ENCODE results near the gene LRRC3C.

LRRC3C gene

DNA sequence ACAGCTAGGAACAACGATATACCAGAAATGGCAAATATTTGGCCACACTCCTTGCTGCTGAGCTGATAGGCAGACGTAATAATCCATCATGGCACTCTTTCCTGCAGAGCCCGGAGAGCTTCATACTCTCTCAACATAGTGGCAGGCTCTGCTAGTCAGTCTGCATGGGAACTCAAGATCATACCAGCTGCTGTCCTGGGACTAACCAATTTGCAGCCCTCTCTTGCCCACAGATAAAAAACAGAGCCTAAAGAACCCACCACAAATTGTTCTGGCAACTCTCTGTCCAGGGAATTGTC lies 22.6 kb upstream of the LRRC3C start:
- no peak overlapping the region for H3K4me3 ChIP-seq (ENCODE audit: low read depth in 1 of 2, low read length in 2 of 2)
- no peak overlapping the region for H3K27ac ChIP-seq (ENCODE audit: low read depth, low read length)
- no peak overlapping the region for H3K9ac ChIP-seq (ENCODE audit: low read depth in 1 of 2, low read length in 2 of 2)
- no peaks in the 10 kb centered on the region for H3K27me3 ChIP-seq (ENCODE audit: control insufficient read depth in 1 of 2, insufficient read depth in 2 of 2, low read length in 2 of 2)
- H3K36me3 ChIP-seq (ENCODE audit: control insufficient read depth in 1 of 2, insufficient read depth in 2 of 2, low read length in 2 of 2), result peaks cover 32 to 55% of the 10 kb centered on the region in 2 donors
- H3K9me3 ChIP-seq (ENCODE audit: control insufficient read depth in 1 of 2, low read length in 2 of 2), result no peaks in the 10 kb centered on the region
- H3K4me1 ChIP-seq (ENCODE audit: control insufficient read depth in 1 of 2, insufficient read depth in 2 of 2, low read length in 2 of 2), result no peaks in the 10 kb centered on the region

DNA sequence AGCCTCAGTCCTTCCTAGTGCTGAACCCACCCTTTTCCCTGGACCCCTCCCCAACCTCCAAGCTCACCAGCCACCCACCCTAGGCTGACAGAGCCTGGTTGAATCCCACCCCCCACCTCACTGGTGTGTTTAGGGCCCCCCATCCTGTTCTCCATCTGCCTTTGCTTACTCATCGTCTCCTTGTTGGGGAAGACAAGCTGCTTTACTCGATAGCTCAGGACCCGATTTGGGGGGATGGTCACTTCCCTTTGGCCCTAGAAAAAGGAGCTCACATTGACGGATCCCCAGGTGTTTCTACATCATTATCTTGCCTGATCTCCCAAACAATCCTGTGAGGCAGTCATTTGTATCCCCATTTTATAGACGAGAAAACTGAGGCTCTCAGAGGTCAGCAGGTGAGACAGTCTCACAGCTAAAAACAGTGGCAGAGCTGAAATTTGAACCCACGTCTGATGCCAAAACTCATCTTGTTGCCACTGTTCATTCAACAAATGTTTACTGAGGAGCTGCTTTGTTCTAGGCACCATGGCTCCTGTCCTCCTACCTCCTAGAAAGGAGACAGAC lies 18.7 kb upstream of the LRRC3C start:
- no peak overlapping the region for H3K9ac ChIP-seq (ENCODE audit: low read depth in 1 of 2, low read length in 2 of 2)
- no peaks in the 10 kb centered on the region for H3K4me1 ChIP-seq (ENCODE audit: control insufficient read depth in 1 of 2, insufficient read depth in 2 of 2, low read length in 2 of 2)
- H3K9me3 ChIP-seq (ENCODE audit: control insufficient read depth in 1 of 2, low read length in 2 of 2), result no peaks in the 10 kb centered on the region
- no peak overlapping the region for H3K4me3 ChIP-seq (ENCODE audit: low read depth in 1 of 2, low read length in 2 of 2)
- no peaks in the 10 kb centered on the region for H3K27me3 ChIP-seq (ENCODE audit: control insufficient read depth in 1 of 2, insufficient read depth in 2 of 2, low read length in 2 of 2)
- H3K36me3 ChIP-seq (ENCODE audit: control insufficient read depth in 1 of 2, insufficient read depth in 2 of 2, low read length in 2 of 2), result peaks cover 31 to 79% of the 10 kb centered on the region in 2 donors
- no peak overlapping the region for H3K27ac ChIP-seq (ENCODE audit: low read depth, low read length)

DNA sequence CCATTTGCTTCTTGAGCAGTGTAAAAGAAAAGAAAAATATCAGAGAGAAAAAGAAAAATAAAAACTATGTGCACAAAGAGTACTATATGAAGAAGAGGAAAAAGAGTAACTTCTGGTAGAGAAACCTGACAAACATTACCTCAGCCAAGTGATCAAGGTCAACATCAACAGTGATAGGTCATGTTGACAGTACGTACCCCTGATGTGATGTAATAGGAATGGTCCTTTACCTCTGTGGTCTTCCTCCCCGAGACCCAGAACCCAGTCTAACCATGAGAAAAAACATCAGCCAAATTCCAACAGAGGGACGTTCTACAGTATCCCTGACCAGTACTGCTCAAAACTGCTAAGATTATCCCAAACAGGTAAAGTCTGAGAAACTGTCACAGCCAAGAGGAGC lies 13.5 kb upstream of the LRRC3C start:
- no peaks in the 10 kb centered on the region for H3K9me3 ChIP-seq (ENCODE audit: control insufficient read depth in 1 of 2, low read length in 2 of 2)
- peaks cover 17 to 45% of the 10 kb centered on the region in 2 donors for H3K36me3 ChIP-seq (ENCODE audit: control insufficient read depth in 1 of 2, insufficient read depth in 2 of 2, low read length in 2 of 2)
- no peak overlapping the region for H3K9ac ChIP-seq (ENCODE audit: low read depth in 1 of 2, low read length in 2 of 2)
- H3K27ac ChIP-seq (ENCODE audit: low read depth, low read length), result no peak overlapping the region
- peaks cover 8 to 19% of the 10 kb centered on the region in 2 donors for H3K4me1 ChIP-seq (ENCODE audit: control insufficient read depth in 1 of 2, insufficient read depth in 2 of 2, low read length in 2 of 2)
- no peaks in the 10 kb centered on the region for H3K27me3 ChIP-seq (ENCODE audit: control insufficient read depth in 1 of 2, insufficient read depth in 2 of 2, low read length in 2 of 2)
- no peak overlapping the region for H3K4me3 ChIP-seq (ENCODE audit: low read depth in 1 of 2, low read length in 2 of 2)

DNA sequence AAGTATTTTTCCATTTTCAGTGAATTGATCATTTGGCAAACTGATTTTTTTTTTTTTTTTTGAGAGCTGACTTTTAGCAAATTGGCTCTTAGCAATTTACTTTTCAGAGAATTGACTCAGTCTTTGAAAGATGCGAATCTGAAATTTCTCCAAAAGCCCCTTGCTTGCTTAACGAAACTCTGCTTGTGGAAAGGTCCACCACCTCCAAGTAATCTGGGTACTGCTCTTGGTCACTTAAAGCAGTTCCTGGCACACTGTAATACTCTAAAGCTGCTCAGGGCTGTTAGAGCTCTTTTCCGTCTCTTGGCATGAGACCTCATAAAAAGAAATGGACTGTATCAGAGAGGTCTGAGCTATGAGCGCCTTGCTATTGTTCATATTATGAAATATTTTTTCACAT lies 12.0 kb upstream of the LRRC3C start:
- H3K4me3 ChIP-seq (ENCODE audit: low read depth in 1 of 2, low read length in 2 of 2), result peak overlapping the region in 1 of 2 donors; percentile 41
- H3K9me3 ChIP-seq (ENCODE audit: control insufficient read depth in 1 of 2, low read length in 2 of 2), result no peaks in the 10 kb centered on the region
- no peak overlapping the region for H3K27ac ChIP-seq (ENCODE audit: low read depth, low read length)
- peaks cover 10 to 40% of the 10 kb centered on the region in 2 donors for H3K36me3 ChIP-seq (ENCODE audit: control insufficient read depth in 1 of 2, insufficient read depth in 2 of 2, low read length in 2 of 2)
- peak overlapping the region in 1 of 2 donors; percentile 5 for H3K9ac ChIP-seq (ENCODE audit: low read depth in 1 of 2, low read length in 2 of 2)
- peaks cover 18 to 26% of the 10 kb centered on the region in 2 donors for H3K4me1 ChIP-seq (ENCODE audit: control insufficient read depth in 1 of 2, insufficient read depth in 2 of 2, low read length in 2 of 2)
- H3K27me3 ChIP-seq (ENCODE audit: control insufficient read depth in 1 of 2, insufficient read depth in 2 of 2, low read length in 2 of 2), result no peaks in the 10 kb centered on the region

DNA sequence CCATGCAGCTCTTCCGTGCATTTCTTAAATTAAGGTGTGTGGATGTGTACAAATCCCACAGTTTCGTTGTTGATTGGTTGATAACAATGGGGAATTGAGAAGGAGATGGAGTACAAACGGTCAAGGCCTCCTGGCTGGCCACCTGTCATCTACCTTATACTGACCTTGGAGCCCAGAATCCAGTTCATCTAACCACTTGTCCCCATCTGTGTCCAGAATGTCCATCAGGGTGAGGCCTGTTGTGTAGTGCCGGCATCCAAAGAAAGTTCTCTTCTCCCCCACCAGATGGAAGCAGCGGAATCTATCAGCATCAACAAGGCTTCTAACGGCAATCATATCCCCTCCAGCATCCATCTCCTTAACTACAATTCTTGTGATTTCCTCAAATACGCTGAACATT lies 10.6 kb upstream of the LRRC3C start:
- Histone ChIP-seq H3K4me1 (ENCODE audit: control insufficient read depth in 1 of 2, insufficient read depth in 2 of 2, low read length in 2 of 2) (peaks cover 29 to 35% of the 10 kb centered on the region in 2 donors), H3K27me3 (ENCODE audit: control insufficient read depth in 1 of 2, insufficient read depth in 2 of 2, low read length in 2 of 2) (no peaks in the 10 kb centered on the region), H3K36me3 (ENCODE audit: control insufficient read depth in 1 of 2, insufficient read depth in 2 of 2, low read length in 2 of 2) (peaks cover 9 to 39% of the 10 kb centered on the region in 2 donors)

DNA sequence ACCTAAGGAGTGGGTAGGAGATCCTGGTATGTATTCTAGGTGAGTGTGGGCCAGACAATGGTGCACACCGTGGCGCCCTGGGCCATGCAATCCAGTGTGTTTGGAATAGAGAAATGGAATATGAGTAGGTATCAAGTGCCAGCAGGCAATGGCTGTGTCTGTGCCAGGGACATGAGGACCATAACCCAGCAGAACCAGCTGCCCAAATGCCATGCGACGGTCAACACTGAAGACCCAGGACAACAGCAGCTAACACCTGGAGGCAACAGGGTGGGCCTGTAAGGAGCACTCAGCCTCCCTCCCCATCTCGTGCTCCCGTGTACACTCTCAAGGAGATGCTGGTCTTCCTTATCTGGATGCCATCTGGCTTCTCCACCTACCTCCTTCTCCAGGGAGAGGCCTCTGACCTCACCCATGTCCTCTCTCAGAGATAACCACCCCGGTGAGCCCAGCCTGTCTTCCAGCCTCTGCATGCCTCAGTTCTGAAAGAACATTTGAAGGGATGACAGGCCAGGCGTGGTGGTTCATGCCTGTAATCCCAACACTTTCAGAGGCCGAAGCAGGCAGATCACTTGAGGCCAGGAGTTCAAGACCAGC lies 8.3 kb upstream of the LRRC3C start:
- Histone ChIP-seq H3K27ac (ENCODE audit: low read depth, low read length) (no peak overlapping the region), H3K9me3 (ENCODE audit: control insufficient read depth in 1 of 2, low read length in 2 of 2) (no peaks in the 10 kb centered on the region), H3K4me1 (ENCODE audit: control insufficient read depth in 1 of 2, insufficient read depth in 2 of 2, low read length in 2 of 2) (peaks cover 35 to 41% of the 10 kb centered on the region in 2 donors), H3K36me3 (ENCODE audit: control insufficient read depth in 1 of 2, insufficient read depth in 2 of 2, low read length in 2 of 2) (peaks cover 26 to 47% of the 10 kb centered on the region in 2 donors), H3K27me3 (ENCODE audit: control insufficient read depth in 1 of 2, insufficient read depth in 2 of 2, low read length in 2 of 2) (no peaks in the 10 kb centered on the region), H3K9ac (ENCODE audit: low read depth in 1 of 2, low read length in 2 of 2) (no peak overlapping the region), H3K4me3 (ENCODE audit: low read depth in 1 of 2, low read length in 2 of 2) (no peak overlapping the region)

More for the DNA sequence above, 10.6 kb upstream of the LRRC3C start:
- Histone ChIP-seq H3K27ac (ENCODE audit: low read depth, low read length) (no peak overlapping the region), H3K9ac (ENCODE audit: low read depth in 1 of 2, low read length in 2 of 2) (peak overlapping the region in 1 of 2 donors; percentile 12), H3K9me3 (ENCODE audit: control insufficient read depth in 1 of 2, low read length in 2 of 2) (no peaks in the 10 kb centered on the region), H3K4me3 (ENCODE audit: low read depth in 1 of 2, low read length in 2 of 2) (peak overlapping the region; percentile 66 to 80)

DNA sequence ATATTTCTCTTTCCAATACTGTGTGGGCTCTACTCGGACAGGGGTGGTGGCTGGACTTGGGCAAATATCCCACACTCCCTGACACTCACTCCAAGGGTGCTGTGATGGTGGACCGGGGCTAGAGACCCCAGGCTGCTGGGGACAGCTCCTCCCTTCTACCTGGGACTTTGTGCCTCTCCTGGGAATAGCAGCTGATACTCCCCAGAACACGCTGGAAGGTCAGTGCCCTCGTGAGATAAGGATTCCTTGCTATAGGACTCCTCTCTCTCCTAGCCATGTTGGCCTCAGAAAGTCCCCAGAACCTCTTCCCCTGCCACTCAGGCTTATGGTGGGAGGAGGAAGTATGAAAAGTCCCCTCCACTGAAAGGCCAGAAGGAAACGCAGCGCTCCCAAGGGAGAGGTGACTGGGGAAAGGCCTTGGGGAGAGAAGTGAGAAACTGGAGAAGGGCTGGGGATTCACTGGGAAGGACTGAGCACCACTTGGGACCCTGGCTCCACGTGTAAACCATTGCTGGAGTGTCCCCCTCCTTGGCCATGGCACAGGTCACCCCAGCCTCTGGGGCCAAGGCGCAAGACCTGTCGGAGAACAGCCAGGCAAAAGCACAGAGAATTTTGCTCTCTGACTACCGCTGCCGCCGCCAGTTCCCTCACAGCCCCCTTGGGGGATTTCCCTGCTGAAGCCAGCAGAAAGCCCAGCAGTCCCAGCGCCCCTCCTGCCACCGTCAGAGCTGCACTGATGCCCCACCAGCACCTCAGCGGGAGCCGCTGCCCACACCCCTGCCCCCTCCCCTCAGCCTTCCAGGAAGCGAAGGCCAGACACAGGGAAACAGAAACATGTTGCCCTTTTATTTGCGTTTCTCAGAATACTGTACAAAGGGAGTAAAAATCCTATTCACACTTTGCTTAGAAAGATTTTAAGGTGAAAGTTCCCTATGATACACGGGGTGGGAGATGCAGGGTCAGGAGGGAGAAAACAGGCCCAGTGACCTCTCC lies 7.0 kb upstream of the LRRC3C start:
- H3K4me1 ChIP-seq (ENCODE audit: control insufficient read depth in 1 of 2, insufficient read depth in 2 of 2, low read length in 2 of 2), result peaks cover 43 to 55% of the 10 kb centered on the region in 2 donors
- no peak overlapping the region for H3K27ac ChIP-seq (ENCODE audit: low read depth, low read length)
- no peaks in the 10 kb centered on the region for H3K27me3 ChIP-seq (ENCODE audit: control insufficient read depth in 1 of 2, insufficient read depth in 2 of 2, low read length in 2 of 2)
- no peaks in the 10 kb centered on the region for H3K9me3 ChIP-seq (ENCODE audit: control insufficient read depth in 1 of 2, low read length in 2 of 2)
- H3K9ac ChIP-seq (ENCODE audit: low read depth in 1 of 2, low read length in 2 of 2), result no peak overlapping the region
- H3K4me3 ChIP-seq (ENCODE audit: low read depth in 1 of 2, low read length in 2 of 2), result no peak overlapping the region
- peaks cover 25 to 46% of the 10 kb centered on the region in 2 donors for H3K36me3 ChIP-seq (ENCODE audit: control insufficient read depth in 1 of 2, insufficient read depth in 2 of 2, low read length in 2 of 2)

DNA sequence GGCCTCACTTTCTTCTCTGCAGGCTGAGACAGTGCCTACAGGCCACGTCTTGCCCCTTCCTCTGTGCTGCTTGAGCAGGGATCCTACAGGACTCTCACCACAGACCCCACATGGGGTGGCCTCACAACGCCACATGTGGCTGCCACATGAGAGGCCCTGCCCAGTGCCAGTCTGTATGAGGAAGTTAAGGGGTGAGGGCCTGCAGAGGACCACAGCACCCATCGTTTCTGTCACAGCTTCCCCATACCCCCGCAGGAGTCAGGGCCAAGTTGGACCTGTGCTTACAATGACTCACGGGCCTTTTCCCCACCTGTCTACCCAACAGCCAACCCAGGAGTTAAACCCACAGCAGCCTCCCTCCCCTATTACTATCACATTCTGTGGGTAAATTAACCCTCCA lies 6.2 kb upstream of the LRRC3C start:
- Histone ChIP-seq H3K27ac (ENCODE audit: low read depth, low read length) (no peak overlapping the region), H3K36me3 (ENCODE audit: control insufficient read depth in 1 of 2, insufficient read depth in 2 of 2, low read length in 2 of 2) (peaks cover 25 to 46% of the 10 kb centered on the region in 2 donors)

DNA sequence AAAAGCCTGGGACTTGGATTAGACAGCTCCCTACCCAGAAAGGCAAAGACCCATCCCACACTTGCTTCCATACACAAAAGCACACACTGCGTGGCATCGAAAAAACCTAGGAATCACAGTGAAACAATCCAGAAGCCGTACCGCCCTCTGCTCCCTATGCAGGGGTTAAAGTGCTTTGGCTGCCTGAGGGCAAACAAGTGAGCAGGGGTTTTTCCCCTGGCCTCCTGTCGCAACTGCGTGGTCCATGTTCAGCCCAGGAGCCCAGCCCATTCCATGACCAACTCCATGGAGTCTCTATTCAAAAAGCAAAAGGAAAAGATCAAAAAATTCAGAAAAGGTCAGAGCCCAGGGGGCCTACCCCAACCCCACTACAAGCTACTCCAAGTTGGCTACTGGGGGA lies 5.5 kb upstream of the LRRC3C start:
- Histone ChIP-seq H3K4me3 (ENCODE audit: low read depth in 1 of 2, low read length in 2 of 2) (no peak overlapping the region), H3K9ac (ENCODE audit: low read depth in 1 of 2, low read length in 2 of 2) (no peak overlapping the region), H3K27me3 (ENCODE audit: control insufficient read depth in 1 of 2, insufficient read depth in 2 of 2, low read length in 2 of 2) (no peaks in the 10 kb centered on the region), H3K27ac (ENCODE audit: low read depth, low read length) (no peak overlapping the region), H3K9me3 (ENCODE audit: control insufficient read depth in 1 of 2, low read length in 2 of 2) (no peaks in the 10 kb centered on the region), H3K4me1 (ENCODE audit: control insufficient read depth in 1 of 2, insufficient read depth in 2 of 2, low read length in 2 of 2) (peaks cover 49 to 61% of the 10 kb centered on the region in 2 donors), H3K36me3 (ENCODE audit: control insufficient read depth in 1 of 2, insufficient read depth in 2 of 2, low read length in 2 of 2) (peaks cover 25 to 46% of the 10 kb centered on the region in 2 donors)

More for the DNA sequence above, 6.2 kb upstream of the LRRC3C start:
- Histone ChIP-seq H3K27me3 (ENCODE audit: control insufficient read depth in 1 of 2, insufficient read depth in 2 of 2, low read length in 2 of 2) (no peaks in the 10 kb centered on the region), H3K4me3 (ENCODE audit: low read depth in 1 of 2, low read length in 2 of 2) (no peak overlapping the region), H3K4me1 (ENCODE audit: control insufficient read depth in 1 of 2, insufficient read depth in 2 of 2, low read length in 2 of 2) (peaks cover 49 to 59% of the 10 kb centered on the region in 2 donors), H3K9me3 (ENCODE audit: control insufficient read depth in 1 of 2, low read length in 2 of 2) (no peaks in the 10 kb centered on the region), H3K9ac (ENCODE audit: low read depth in 1 of 2, low read length in 2 of 2) (no peak overlapping the region)

DNA sequence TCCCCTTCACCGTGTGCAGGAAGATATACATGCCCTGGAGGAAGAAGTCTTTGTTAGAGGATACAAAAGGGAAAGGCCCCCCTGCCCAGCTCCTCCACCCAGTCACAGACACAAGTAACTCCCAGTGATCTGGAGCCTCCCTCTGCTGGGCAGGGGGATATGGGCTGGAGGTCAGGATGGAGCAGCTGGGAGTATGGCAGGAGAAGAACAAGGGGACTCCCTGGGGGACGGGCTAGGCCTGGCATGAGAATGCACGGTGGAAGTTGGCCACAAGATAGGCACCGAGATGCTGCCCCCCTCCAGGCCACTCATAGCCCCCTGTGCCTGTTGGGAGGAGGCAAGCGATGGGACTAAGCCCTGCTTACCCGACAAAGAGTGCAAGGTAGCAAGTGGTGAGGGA lies 4.3 kb upstream of the LRRC3C start:
- no peak overlapping the region for H3K27ac ChIP-seq (ENCODE audit: low read depth, low read length)
- peaks cover 52 to 53% of the 10 kb centered on the region in 2 donors for H3K4me1 ChIP-seq (ENCODE audit: control insufficient read depth in 1 of 2, insufficient read depth in 2 of 2, low read length in 2 of 2)
- no peak overlapping the region for H3K9ac ChIP-seq (ENCODE audit: low read depth in 1 of 2, low read length in 2 of 2)
- H3K4me3 ChIP-seq (ENCODE audit: low read depth in 1 of 2, low read length in 2 of 2), result no peak overlapping the region
- no peaks in the 10 kb centered on the region for H3K27me3 ChIP-seq (ENCODE audit: control insufficient read depth in 1 of 2, insufficient read depth in 2 of 2, low read length in 2 of 2)
- no peaks in the 10 kb centered on the region for H3K9me3 ChIP-seq (ENCODE audit: control insufficient read depth in 1 of 2, low read length in 2 of 2)
- H3K36me3 ChIP-seq (ENCODE audit: control insufficient read depth in 1 of 2, insufficient read depth in 2 of 2, low read length in 2 of 2), result peaks cover 25 to 46% of the 10 kb centered on the region in 2 donors
